B cell (primary cell): ENCODE results near the gene MESD. TPM values are rescaled to one million over a fixed set of nuclear protein-coding genes. Genes with fewer than 3 reads are reported as not detected.

Experiments
- ATAC-seq: fragments of 200-7000 bp; cut with Tn5 transposase; one replicate; pipeline ENCODE4 v1.10.0; 2021; ENCODE audit warnings: low read depth, mild to moderate bottlenecking, moderate number of reproducible peaks, moderate library complexity
- CTCF ChIA-PET: fragments of 350-600 bp; sonication (Branson Sonifier 250); formaldehyde crosslinking; loops from one replicate; lab custom pipeline; 2021; ENCODE audit warnings: antibody characterized with exemption, inconsistent platforms; lab: Charles Lee
- POLR2A ChIA-PET: fragments of 350-600 bp; sonication (Branson Sonifier 250); formaldehyde crosslinking; loops from one replicate; lab custom pipeline; 2021; ENCODE audit warnings: antibody characterized with exemption; lab: Charles Lee
- DNase-seq: peaks from one replicate; pipeline ENCODE4 v3.0.0; 2013
- H2AFZ ChIP-seq: 2 replicates; pipeline ENCODE4 v1.6.1; 2012; ENCODE audit warnings: mild to moderate bottlenecking, low read depth, low read length; ENCODE audit not compliant: insufficient read depth, poor library complexity, severe bottlenecking
- H3K27ac ChIP-seq, 2 donors: 1 replicate in 1 of 2; 2 replicates in 1 of 2; pipeline ENCODE4 v1.5.1; 2012 to 2013; ENCODE audit warnings: low read length in 2 of 2, mild to moderate bottlenecking in 2 of 2, moderate library complexity in 1 of 2
- H3K27me3 ChIP-seq, 4 experiments: fragments of 200-600 bp in 1 of 4; sonication (generic) in 1 of 4; replicated peaks in 1 of 4; 1 replicate in 2 of 4; 2 replicates in 2 of 4; pipeline versions ENCODE4 v1.6.1 to v1.7.0; 2013 to 2016; ENCODE audit warnings: low read length in 3 of 4, mild to moderate bottlenecking in 2 of 4, mixed read lengths in 1 of 4, moderate library complexity in 1 of 4; ENCODE audit not compliant: insufficient read depth in 4 of 4, control insufficient read depth in 3 of 4; ENCODE audit errors: control extremely low read depth in 1 of 4
- H3K36me3 ChIP-seq, 2 experiments: replicated peaks in 1 of 2; 1 replicate in 1 of 2; 2 replicates in 1 of 2; pipeline versions ENCODE4 v1.6.1 to v1.7.1; 2013; ENCODE audit warnings: low read length in 1 of 2; ENCODE audit not compliant: insufficient read depth in 2 of 2, control insufficient read depth in 1 of 2; ENCODE audit errors: control extremely low read depth in 1 of 2, extremely low read depth in 1 of 2
- H3K4me1 ChIP-seq, 2 donors: fragments of 200-600 bp in 1 of 2; sonication (generic) in 1 of 2; 1 replicate in 1 of 2; 2 replicates in 1 of 2; pipeline versions ENCODE4 v1.5.1 to v1.6.1; 2013 to 2017; ENCODE audit warnings: low read length in 2 of 2; ENCODE audit not compliant: control insufficient read depth in 2 of 2, insufficient read depth in 2 of 2
- H3K4me2 ChIP-seq: replicated peaks from 2 replicates; pipeline ENCODE3; 2012; ENCODE audit warnings: mild to moderate bottlenecking, low read depth, low read length; ENCODE audit not compliant: poor library complexity, severe bottlenecking
- H3K4me3 ChIP-seq, 5 experiments: fragments of 200-600 bp in 1 of 5; sonication (generic) in 1 of 5; 1 replicate in 3 of 5; 2 replicates in 2 of 5; pipeline versions ENCODE4 v1.5.1 to v1.7.0; 2011 to 2016; ENCODE audit warnings: low read length in 4 of 5, mild to moderate bottlenecking in 4 of 5, low read depth in 2 of 5, control low read depth in 1 of 5, moderate library complexity in 1 of 5; ENCODE audit not compliant: insufficient read depth in 1 of 5; ENCODE audit errors: control extremely low read depth in 1 of 5, extremely low read depth in 1 of 5
- H3K79me2 ChIP-seq: fragments of 200-600 bp; sonication (generic); one replicate; pipeline ENCODE4 v1.6.0; 2016; ENCODE audit warnings: low read length; ENCODE audit not compliant: control insufficient read depth, insufficient read depth
- H3K9ac ChIP-seq: fragments of 200-600 bp; sonication (generic); 2 replicates; pipeline ENCODE4 v1.6.1; 2017; ENCODE audit warnings: mild to moderate bottlenecking, low read length, moderate library complexity
- H3K9me3 ChIP-seq, 3 donors: one replicate each; pipeline versions ENCODE4 v1.6.1 to v1.7.1; 2013; ENCODE audit warnings: low read length in 2 of 3; ENCODE audit not compliant: control insufficient read depth in 2 of 3, insufficient read depth in 1 of 3; ENCODE audit errors: control extremely low read depth in 1 of 3
- H4K20me1 ChIP-seq: 2 replicates; pipeline ENCODE4 v1.6.0; 2012; ENCODE audit warnings: mild to moderate bottlenecking, low read length; ENCODE audit not compliant: insufficient read depth, control insufficient read depth, poor library complexity, severe bottlenecking
- H3K27ac Mint-ChIP-seq: one replicate; pipeline ENCODE4 v1.8.0; 2021; ENCODE audit warnings: mixed read lengths
- H3K27me3 Mint-ChIP-seq: one replicate; pipeline ENCODE4 v1.8.0; 2021; ENCODE audit warnings: mixed read lengths
- H3K4me1 Mint-ChIP-seq: one replicate; pipeline ENCODE4 v1.8.0; 2021; ENCODE audit warnings: mixed read lengths
- H3K4me3 Mint-ChIP-seq: one replicate; pipeline ENCODE4 v1.8.0; 2021; ENCODE audit warnings: mixed read lengths
- H3K9me3 Mint-ChIP-seq: one replicate; pipeline ENCODE4 v1.8.0; 2022; ENCODE audit warnings: mixed read lengths; ENCODE audit not compliant: insufficient read depth
- EZH2 ChIP-seq: IDR thresholded peaks from 2 replicates; pipeline ENCODE4 v1.6.1; 2012; ENCODE audit warnings: borderline replicate concordance, low read depth, mild to moderate bottlenecking, moderate library complexity, low read length; ENCODE audit not compliant: insufficient read depth, poor library complexity, severe bottlenecking
- WGBS: methylation state at CpG from one replicate; pipeline ENCODE4 v1.1.5; 2013; ENCODE audit warnings: missing lambda C conversion rate; ENCODE audit not compliant: insufficient coverage; 5-methylcytosine and 5-hydroxymethylcytosine counted together
- intact Hi-C: fragments of 100-400 bp; cut with micrococcal nuclease; formaldehyde crosslinking; loops from one replicate; pipeline ENCODE4 v1.10.0; 2022
- polyA plus RNA-seq: library from polyadenylated mRNA; depleted of rRNA; stranded (reverse); fragments of >200 nt; gene quantifications from 2 replicates; pipeline ENCODE4 v1.2.3, GENCODE V29; 2012
- total RNA-seq, 2 donors: library from RNA; stranded (reverse); fragments of 120-200 nt in 1 of 2; gene quantifications; 1 replicate in 1 of 2; 2 replicates in 1 of 2; pipeline versions ENCODE4 v1.2.3 to v1.2.4, GENCODE V29; 2013 to 2022
- TF ChIP-seq, protein P1 (sequence below): fragments of 200-600 bp; IDR thresholded peaks from one replicate; pipeline ENCODE4 v1.8.0; 2022; ENCODE audit warnings: antibody characterized with exemption, mild to moderate bottlenecking

MESD gene
- total and polyA plus RNA-seq, 2 donors (not counting 1 experiment from before 2014, with no cell fraction given) = 7.9 to 35.3 TPM

DNA sequence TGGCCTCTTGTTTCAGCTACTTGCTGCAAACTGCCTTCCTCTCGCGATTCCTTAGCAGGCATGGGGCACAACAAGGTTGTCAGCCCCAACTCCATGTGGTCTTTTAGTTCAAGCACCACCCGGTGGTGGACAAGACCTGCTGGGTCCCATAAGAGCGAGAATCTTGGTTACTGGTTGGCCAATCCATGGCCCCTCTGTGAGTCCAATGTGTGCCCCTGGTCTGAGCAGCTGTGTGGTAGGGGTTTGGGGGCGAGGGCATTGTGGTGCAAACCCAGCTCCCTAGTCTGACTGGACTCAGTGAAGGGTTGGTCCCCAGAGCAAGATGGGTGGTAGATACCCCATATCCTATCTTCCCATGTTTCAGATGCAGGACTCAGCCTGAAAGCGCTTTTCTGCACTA is 48.8 kb downstream of the MESD start:
- Histone ChIP-seq H3K79me2 (no peaks in the 10 kb centered on the region), H3K9me3 (no peaks in the 10 kb centered on the region), H2AFZ (no peak overlapping the region), H3K27ac (no peak overlapping the region), H3K36me3 (peaks cover 0 to 25% of the 10 kb centered on the region in 2 experiments), H3K9ac (no peak overlapping the region), H4K20me1 (no peaks in the 10 kb centered on the region), H3K4me3 (no peak overlapping the region), H3K27me3 (no peaks in the 10 kb centered on the region), H3K4me2 (no peak overlapping the region), H3K4me1 (peaks cover 6% of the 10 kb centered on the region in 2 donors)
- no peaks in the 10 kb centered on the region for H3K27me3 Mint-ChIP-seq
- ATAC-seq (no peak), DNase-seq (no peak)
- CTCF ChIA-PET = interaction anchor here (1.9 kb wide), 1 partner anchor 29 kb away, joined by 4 read pairs; no protein-coding TSS in a partner anchor
- H3K4me3 Mint-ChIP-seq = no peak overlapping the region
- 98% methylated on average over 5 of the region's 6 CpGs for WGBS
- POLR2A ChIA-PET = no interaction called here
- H3K27ac Mint-ChIP-seq = no peak overlapping the region
- peaks cover 6% of the 10 kb centered on the region for H3K4me1 Mint-ChIP-seq
- intact Hi-C loops = no loop called here
- H3K9me3 Mint-ChIP-seq = no peaks in the 10 kb centered on the region
- TF ChIP-seq, protein P1, sequence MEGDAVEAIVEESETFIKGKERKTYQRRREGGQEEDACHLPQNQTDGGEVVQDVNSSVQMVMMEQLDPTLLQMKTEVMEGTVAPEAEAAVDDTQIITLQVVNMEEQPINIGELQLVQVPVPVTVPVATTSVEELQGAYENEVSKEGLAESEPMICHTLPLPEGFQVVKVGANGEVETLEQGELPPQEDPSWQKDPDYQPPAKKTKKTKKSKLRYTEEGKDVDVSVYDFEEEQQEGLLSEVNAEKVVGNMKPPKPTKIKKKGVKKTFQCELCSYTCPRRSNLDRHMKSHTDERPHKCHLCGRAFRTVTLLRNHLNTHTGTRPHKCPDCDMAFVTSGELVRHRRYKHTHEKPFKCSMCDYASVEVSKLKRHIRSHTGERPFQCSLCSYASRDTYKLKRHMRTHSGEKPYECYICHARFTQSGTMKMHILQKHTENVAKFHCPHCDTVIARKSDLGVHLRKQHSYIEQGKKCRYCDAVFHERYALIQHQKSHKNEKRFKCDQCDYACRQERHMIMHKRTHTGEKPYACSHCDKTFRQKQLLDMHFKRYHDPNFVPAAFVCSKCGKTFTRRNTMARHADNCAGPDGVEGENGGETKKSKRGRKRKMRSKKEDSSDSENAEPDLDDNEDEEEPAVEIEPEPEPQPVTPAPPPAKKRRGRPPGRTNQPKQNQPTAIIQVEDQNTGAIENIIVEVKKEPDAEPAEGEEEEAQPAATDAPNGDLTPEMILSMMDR = no peak
- no peak for TF ChIP-seq EZH2

DNA sequence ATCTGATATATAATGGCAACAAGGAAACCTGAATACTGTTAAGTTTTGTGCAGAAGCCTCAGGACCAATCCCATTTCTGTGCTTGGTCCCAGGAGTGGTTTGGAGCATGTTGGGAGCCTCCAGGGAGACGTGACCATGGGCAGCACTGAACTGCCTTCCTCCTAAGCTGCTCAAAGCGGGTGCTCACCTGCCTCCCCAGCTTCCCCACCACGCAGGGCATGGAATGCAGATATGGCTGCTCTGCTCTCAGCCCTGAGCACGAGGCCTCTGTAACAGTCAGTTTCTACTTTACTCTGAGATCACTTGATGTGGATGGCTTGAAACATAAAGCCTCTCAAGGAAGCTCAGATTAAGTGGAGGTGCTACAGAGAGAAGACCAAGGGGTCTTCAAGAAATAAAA is 49.3 kb downstream of the MESD start:
- POLR2A ChIA-PET = no interaction called here
- ATAC-seq = no peak
- Mint-ChIP-seq H3K27ac (no peak overlapping the region), H3K4me3 (no peak overlapping the region), H3K9me3 (no peaks in the 10 kb centered on the region), H3K4me1 (peaks cover under 1% of the 10 kb centered on the region), H3K27me3 (no peaks in the 10 kb centered on the region)
- no peak overlapping the region for H3K4me2 ChIP-seq
- peaks cover 0 to 25% of the 10 kb centered on the region in 2 experiments for H3K36me3 ChIP-seq
- intact Hi-C loops = no loop called here
- CTCF ChIA-PET = interaction anchor here (1.2 to 1.9 kb wide), 3 partner anchors 29 to 484 kb away, joined by 3 to 4 read pairs (median 3); no protein-coding TSS in a partner anchor
- H3K4me1 ChIP-seq = peaks cover under 1 to 1% of the 10 kb centered on the region in 2 donors
- H3K9me3 ChIP-seq = no peaks in the 10 kb centered on the region
- WGBS = 100% methylated on average over 4 of the region's 4 CpGs
- H4K20me1 ChIP-seq = no peaks in the 10 kb centered on the region
- no peak for TF ChIP-seq EZH2
- TF ChIP-seq, protein P1 = no peak
- no peaks in the 10 kb centered on the region for H3K79me2 ChIP-seq
- no peak overlapping the region for H3K9ac ChIP-seq
- no peak overlapping the region for H3K27ac ChIP-seq
- no peak for DNase-seq
- no peak overlapping the region for H2AFZ ChIP-seq
- no peaks in the 10 kb centered on the region for H3K27me3 ChIP-seq
- H3K4me3 ChIP-seq = no peak overlapping the region
